Smooth muscle cell (in vitro differentiated cells): Measurements from ENCODE around the gene KCNJ6. TPM values are rescaled to one million over a fixed set of nuclear protein-coding genes. Genes with fewer than 3 reads are reported as not detected.

Source experiments
- DNase-seq: peaks from one replicate; lab custom pipeline; 2025; ENCODE audit not compliant: unreplicated experiment; lab: John Stamatoyannopoulos, UW
- H2AFZ ChIP-seq: fragments of 200-600 bp; sonication (generic); 2 replicates; pipeline ENCODE4 v1.6.0; 2016; ENCODE audit warnings: antibody characterized with exemption, low read depth, mild to moderate bottlenecking
- H3F3A ChIP-seq: fragments of 200-600 bp; sonication (generic); 2 replicates; pipeline ENCODE4 v1.6.0; 2017; ENCODE audit warnings: antibody characterized with exemption, low read depth
- H3K27ac ChIP-seq: fragments of 200-600 bp; sonication (generic); 2 replicates; pipeline ENCODE4 v1.5.1; 2016; ENCODE audit warnings: low read depth, mild to moderate bottlenecking
- H3K27me3 ChIP-seq: fragments of 200-600 bp; sonication (generic); 2 replicates; pipeline ENCODE4 v1.6.1; 2016; ENCODE audit warnings: low read depth, mild to moderate bottlenecking
- H3K36me3 ChIP-seq: fragments of 200-600 bp; sonication (generic); 2 replicates; pipeline ENCODE4 v1.5.1; 2016; ENCODE audit warnings: low read depth
- H3K4me1 ChIP-seq: fragments of 200-600 bp; sonication (generic); 2 replicates; pipeline ENCODE4 v1.5.1; 2016; ENCODE audit warnings: low read depth
- H3K4me2 ChIP-seq: fragments of 200-600 bp; sonication (generic); 2 replicates; pipeline ENCODE4 v1.6.0; 2016; ENCODE audit warnings: mild to moderate bottlenecking
- H3K4me3 ChIP-seq: fragments of 200-600 bp; sonication (generic); 2 replicates; pipeline ENCODE4 v1.5.1; 2016; ENCODE audit warnings: mild to moderate bottlenecking
- H3K79me2 ChIP-seq: fragments of 200-600 bp; sonication (generic); 2 replicates; pipeline ENCODE4 v1.6.0; 2016; ENCODE audit warnings: low read depth, mild to moderate bottlenecking
- H3K9ac ChIP-seq: fragments of 200-600 bp; sonication (generic); 2 replicates; pipeline ENCODE4 v1.6.0; 2016; ENCODE audit warnings: low read depth
- H3K9me3 ChIP-seq: fragments of 200-600 bp; sonication (generic); replicated peaks from 2 replicates; pipeline ENCODE4 v1.5.1; 2016; ENCODE audit warnings: low read depth
- H4K20me1 ChIP-seq: fragments of 200-600 bp; sonication (generic); 2 replicates; pipeline ENCODE4 v1.6.0; 2016; ENCODE audit warnings: low read depth
- WGBS: methylation state at CpG from one replicate; pipeline ENCODE4 v1.1.7; 2016; ENCODE audit warnings: low lambda C conversion rate; 5-methylcytosine and 5-hydroxymethylcytosine counted together
- polyA plus RNA-seq: library from polyadenylated mRNA; unstranded; fragments of >200 nt; fragmentation: Nextera tagmentation; extraction: Ambion mirVana; gene quantifications from 2 replicates; pipeline ENCODE4 v1.2.1, GENCODE V29; 2016
- total RNA-seq: library from RNA; depleted of rRNA; stranded (reverse); fragments of >200 nt; gene quantifications from 2 replicates; pipeline ENCODE4 v1.2.3, GENCODE V29; 2014
- TF ChIP-seq, protein P1 (sequence below): fragments of 200-600 bp; sonication (generic); IDR thresholded peaks from 2 replicates; pipeline ENCODE4 v1.5.1; 2017; ENCODE audit warnings: borderline replicate concordance, mild to moderate bottlenecking, antibody characterized with exemption; ENCODE audit not compliant: insufficient read depth, poor library complexity, severe bottlenecking

Gene KCNJ6
- total and polyA plus RNA-seq, 2 experiments from 2014 or later = 0.15 to 0.27 TPM

DNA sequence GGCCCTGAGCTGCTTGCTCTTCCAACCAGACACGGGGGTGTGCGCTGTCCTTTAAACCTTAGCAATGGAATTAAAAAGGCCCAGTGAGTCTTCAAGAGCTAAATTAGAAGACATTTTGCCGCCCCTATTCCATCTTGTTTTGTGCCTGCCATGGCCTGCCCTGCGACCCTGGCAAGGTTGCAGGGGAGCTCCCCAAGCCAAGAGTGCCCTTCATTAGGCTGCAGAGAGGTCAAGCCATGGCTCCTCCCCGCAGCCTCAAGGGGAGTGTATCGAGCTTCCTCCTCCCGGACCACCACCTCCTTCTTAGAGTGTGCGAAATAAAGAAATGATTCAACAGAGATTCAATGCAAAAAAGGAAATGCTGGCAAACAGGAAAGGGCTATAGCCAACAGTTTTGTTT lies 293.5 kb downstream of the KCNJ6 start:
- Histone ChIP-seq H3K27me3 (no peaks in the 10 kb centered on the region), H3K9ac (no peak overlapping the region), H3K4me2 (no peak overlapping the region), H4K20me1 (no peaks in the 10 kb centered on the region), H3F3A (no peaks in the 10 kb centered on the region), H3K36me3 (no peaks in the 10 kb centered on the region), H3K4me1 (no peaks in the 10 kb centered on the region), H3K9me3 (no peaks in the 10 kb centered on the region), H3K4me3 (no peak overlapping the region), H3K79me2 (no peaks in the 10 kb centered on the region), H2AFZ (no peak overlapping the region), H3K27ac (no peak overlapping the region)
- TF ChIP-seq, protein P1, sequence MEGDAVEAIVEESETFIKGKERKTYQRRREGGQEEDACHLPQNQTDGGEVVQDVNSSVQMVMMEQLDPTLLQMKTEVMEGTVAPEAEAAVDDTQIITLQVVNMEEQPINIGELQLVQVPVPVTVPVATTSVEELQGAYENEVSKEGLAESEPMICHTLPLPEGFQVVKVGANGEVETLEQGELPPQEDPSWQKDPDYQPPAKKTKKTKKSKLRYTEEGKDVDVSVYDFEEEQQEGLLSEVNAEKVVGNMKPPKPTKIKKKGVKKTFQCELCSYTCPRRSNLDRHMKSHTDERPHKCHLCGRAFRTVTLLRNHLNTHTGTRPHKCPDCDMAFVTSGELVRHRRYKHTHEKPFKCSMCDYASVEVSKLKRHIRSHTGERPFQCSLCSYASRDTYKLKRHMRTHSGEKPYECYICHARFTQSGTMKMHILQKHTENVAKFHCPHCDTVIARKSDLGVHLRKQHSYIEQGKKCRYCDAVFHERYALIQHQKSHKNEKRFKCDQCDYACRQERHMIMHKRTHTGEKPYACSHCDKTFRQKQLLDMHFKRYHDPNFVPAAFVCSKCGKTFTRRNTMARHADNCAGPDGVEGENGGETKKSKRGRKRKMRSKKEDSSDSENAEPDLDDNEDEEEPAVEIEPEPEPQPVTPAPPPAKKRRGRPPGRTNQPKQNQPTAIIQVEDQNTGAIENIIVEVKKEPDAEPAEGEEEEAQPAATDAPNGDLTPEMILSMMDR = no peak
- WGBS = 94% methylated on average over 8 of the region's 8 CpGs
- DNase-seq = no peak

DNA sequence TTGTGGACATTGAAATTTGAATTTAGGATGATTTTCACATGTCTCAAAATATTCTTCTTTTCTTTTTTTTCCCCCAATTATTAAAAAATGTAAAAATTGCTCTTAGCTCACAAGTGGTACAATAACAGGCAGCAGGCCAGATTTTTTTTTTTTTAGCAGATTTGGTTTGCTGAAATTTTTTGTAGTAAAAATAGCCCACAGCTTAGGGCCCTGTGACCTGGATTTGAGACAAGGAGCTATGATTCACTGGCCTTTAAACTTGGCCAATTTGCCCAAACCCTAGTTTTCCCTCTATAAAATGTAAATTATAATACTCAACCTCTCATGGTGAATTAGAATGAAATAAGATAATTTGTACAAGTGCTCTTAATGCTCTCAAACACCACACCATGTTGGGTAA lies 295.9 kb downstream of the KCNJ6 start:
- TF ChIP-seq, protein P1 = no peak
- no peaks in the 10 kb centered on the region for H3K4me1 ChIP-seq
- no peaks in the 10 kb centered on the region for H3K27me3 ChIP-seq
- H3K79me2 ChIP-seq = no peaks in the 10 kb centered on the region
- no peaks in the 10 kb centered on the region for H3F3A ChIP-seq
- no peak overlapping the region for H2AFZ ChIP-seq
- H3K27ac ChIP-seq = no peak overlapping the region
- no peaks in the 10 kb centered on the region for H3K9me3 ChIP-seq
- H3K36me3 ChIP-seq = no peaks in the 10 kb centered on the region
- H3K9ac ChIP-seq = no peak overlapping the region
- no peaks in the 10 kb centered on the region for H4K20me1 ChIP-seq
- no peak for DNase-seq
- no peak overlapping the region for H3K4me2 ChIP-seq
- no peak overlapping the region for H3K4me3 ChIP-seq

DNA sequence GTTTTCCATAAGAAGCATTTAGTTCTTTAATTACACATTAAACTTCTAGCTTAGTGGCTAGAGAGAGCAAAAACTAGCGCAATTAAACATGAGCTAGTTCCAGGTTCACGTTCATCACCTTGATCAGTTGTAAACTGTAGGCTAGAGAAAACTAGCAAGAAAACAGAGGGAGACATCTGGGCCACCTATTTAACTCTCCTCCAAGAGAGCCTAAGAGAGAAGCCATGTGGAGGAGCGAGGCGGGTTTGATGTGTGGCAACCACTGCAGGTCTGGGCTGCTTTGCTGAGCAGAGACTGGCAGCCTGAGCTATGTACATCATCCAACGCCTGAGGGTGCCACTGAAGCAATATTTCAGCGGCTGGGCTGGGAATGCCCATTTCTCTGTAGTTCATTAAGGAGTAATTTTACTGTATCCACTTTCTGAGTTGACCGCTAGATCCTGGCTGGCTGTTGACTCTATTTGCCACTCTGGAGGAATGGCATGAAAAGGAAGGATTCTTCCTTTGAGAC lies 296.7 kb downstream of the KCNJ6 start:
- WGBS = 93% methylated on average over 7 of the region's 7 CpGs
- Histone ChIP-seq H3K36me3 (no peaks in the 10 kb centered on the region), H3K4me2 (no peak overlapping the region), H3K9ac (no peak overlapping the region), H3K4me1 (no peaks in the 10 kb centered on the region), H3K79me2 (no peaks in the 10 kb centered on the region), H3K9me3 (no peaks in the 10 kb centered on the region), H3K4me3 (no peak overlapping the region), H4K20me1 (no peaks in the 10 kb centered on the region), H3K27me3 (no peaks in the 10 kb centered on the region), H3F3A (no peaks in the 10 kb centered on the region), H3K27ac (no peak overlapping the region), H2AFZ (no peak overlapping the region)
- DNase-seq = no peak
- TF ChIP-seq, protein P1 = no peak

DNA sequence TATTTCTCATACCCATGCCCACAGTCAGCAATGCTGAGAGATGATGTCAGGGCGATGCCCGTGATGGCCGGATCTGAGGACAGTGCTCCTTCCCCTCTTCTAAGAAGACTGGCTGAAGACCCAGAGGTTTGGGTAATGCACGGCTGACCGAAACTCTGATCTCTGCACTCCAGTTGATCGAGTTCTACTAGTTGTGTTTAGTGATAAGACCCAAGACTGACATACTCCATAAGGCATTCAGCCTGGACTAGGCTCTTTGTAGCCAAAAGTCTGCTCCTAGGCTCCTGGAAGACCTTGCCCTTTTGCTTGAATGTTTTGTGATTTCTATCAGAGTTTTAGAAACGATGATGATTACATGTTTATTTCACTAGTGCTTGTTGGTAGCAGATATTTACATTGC lies 298.2 kb downstream of the KCNJ6 start:
- no peaks in the 10 kb centered on the region for H3F3A ChIP-seq
- no peaks in the 10 kb centered on the region for H3K4me1 ChIP-seq
- no peak overlapping the region for H3K4me3 ChIP-seq
- no peak overlapping the region for H3K4me2 ChIP-seq
- H3K36me3 ChIP-seq = no peaks in the 10 kb centered on the region
- no peaks in the 10 kb centered on the region for H3K27me3 ChIP-seq
- no peaks in the 10 kb centered on the region for H3K79me2 ChIP-seq
- H3K9ac ChIP-seq = no peak overlapping the region
- no peaks in the 10 kb centered on the region for H4K20me1 ChIP-seq
- H3K27ac ChIP-seq = no peak overlapping the region
- no peak for DNase-seq
- WGBS = 71% methylated on average over 7 of the region's 7 CpGs
- no peaks in the 10 kb centered on the region for H3K9me3 ChIP-seq
- TF ChIP-seq, protein P1 = no peak
- H2AFZ ChIP-seq = no peak overlapping the region
